ENCODE data around the gene NPAS3. TPM values are rescaled to one million over a fixed set of nuclear protein-coding genes. Genes with fewer than 3 reads are reported as not detected.
A peak's percentile ranks its signal among the peaks of the same experiment; 100 is the strongest.

The NPAS3 gene
- total RNA-seq, 1 donor from 2014 or later: 1.6 TPM

DNA sequence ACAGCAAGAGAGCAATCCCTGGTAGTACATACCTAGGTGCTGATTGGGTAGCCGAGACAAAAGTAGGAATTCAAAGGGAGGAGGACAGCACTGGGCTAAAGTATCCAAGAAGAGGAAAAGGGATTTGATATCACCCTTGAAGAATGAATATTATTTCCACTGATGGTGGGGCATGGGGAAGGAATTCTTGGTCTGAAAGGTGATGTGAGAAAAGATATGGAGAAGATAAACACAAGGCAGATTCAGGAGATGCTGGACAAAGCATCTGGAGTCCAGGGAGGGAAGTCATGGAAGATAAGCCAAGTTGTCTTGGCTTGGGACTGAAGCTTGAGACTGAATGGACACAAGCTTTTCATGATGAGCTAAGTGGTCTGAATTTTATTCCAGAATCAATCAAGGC is 818.2 kb downstream of the NPAS3 start:
- H3K27ac Mint-ChIP-seq (ENCODE audit: unreplicated experiment): no peak overlapping the region
- H3K9me3 Mint-ChIP-seq (ENCODE audit: unreplicated experiment): no peaks in the 10 kb centered on the region
- no peaks in the 10 kb centered on the region for H3K36me3 Mint-ChIP-seq (ENCODE audit: low read depth, unreplicated experiment)
- H3K27me3 Mint-ChIP-seq (ENCODE audit: unreplicated experiment): no peaks in the 10 kb centered on the region
- TF ChIP-seq, protein P1, sequence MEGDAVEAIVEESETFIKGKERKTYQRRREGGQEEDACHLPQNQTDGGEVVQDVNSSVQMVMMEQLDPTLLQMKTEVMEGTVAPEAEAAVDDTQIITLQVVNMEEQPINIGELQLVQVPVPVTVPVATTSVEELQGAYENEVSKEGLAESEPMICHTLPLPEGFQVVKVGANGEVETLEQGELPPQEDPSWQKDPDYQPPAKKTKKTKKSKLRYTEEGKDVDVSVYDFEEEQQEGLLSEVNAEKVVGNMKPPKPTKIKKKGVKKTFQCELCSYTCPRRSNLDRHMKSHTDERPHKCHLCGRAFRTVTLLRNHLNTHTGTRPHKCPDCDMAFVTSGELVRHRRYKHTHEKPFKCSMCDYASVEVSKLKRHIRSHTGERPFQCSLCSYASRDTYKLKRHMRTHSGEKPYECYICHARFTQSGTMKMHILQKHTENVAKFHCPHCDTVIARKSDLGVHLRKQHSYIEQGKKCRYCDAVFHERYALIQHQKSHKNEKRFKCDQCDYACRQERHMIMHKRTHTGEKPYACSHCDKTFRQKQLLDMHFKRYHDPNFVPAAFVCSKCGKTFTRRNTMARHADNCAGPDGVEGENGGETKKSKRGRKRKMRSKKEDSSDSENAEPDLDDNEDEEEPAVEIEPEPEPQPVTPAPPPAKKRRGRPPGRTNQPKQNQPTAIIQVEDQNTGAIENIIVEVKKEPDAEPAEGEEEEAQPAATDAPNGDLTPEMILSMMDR (IDR thresholded peaks at IDR 0.05; ENCODE audit: unreplicated experiment): no peak
- no peak for DNase-seq (ENCODE audit: low spot score)
- H3K4me3 Mint-ChIP-seq (ENCODE audit: unreplicated experiment): no peak overlapping the region
- no peaks in the 10 kb centered on the region for H3K4me1 Mint-ChIP-seq (ENCODE audit: unreplicated experiment)

DNA sequence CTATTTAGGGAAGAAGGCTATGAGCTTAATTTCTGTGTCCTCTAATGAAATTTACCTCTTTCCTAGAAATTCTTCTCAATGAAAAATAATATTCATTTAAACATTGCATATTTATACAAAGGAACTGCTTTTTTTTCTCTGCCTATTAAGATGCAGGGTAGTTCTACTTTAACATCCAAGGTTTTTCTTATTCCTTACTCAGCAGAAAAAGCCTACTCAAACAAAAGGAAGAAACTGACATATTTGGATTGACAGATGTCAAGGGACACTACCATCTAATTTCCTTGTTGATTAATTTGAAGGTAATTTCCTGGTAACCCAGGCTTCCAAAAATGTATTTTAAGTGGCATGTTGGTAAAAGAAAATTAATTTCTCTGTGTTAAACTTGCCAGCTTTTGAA is 819.9 kb downstream of the NPAS3 start:
- Mint-ChIP-seq H3K4me3 (ENCODE audit: unreplicated experiment) (no peak overlapping the region), H3K36me3 (ENCODE audit: low read depth, unreplicated experiment) (no peaks in the 10 kb centered on the region), H3K9me3 (ENCODE audit: unreplicated experiment) (no peaks in the 10 kb centered on the region), H3K27me3 (ENCODE audit: unreplicated experiment) (no peaks in the 10 kb centered on the region), H3K27ac (ENCODE audit: unreplicated experiment) (no peak overlapping the region), H3K4me1 (ENCODE audit: unreplicated experiment) (peaks cover 10% of the 10 kb centered on the region)
- no peak for DNase-seq (ENCODE audit: low spot score)
- TF ChIP-seq, protein P1 (IDR thresholded peaks at IDR 0.05; ENCODE audit: unreplicated experiment): no peak

DNA sequence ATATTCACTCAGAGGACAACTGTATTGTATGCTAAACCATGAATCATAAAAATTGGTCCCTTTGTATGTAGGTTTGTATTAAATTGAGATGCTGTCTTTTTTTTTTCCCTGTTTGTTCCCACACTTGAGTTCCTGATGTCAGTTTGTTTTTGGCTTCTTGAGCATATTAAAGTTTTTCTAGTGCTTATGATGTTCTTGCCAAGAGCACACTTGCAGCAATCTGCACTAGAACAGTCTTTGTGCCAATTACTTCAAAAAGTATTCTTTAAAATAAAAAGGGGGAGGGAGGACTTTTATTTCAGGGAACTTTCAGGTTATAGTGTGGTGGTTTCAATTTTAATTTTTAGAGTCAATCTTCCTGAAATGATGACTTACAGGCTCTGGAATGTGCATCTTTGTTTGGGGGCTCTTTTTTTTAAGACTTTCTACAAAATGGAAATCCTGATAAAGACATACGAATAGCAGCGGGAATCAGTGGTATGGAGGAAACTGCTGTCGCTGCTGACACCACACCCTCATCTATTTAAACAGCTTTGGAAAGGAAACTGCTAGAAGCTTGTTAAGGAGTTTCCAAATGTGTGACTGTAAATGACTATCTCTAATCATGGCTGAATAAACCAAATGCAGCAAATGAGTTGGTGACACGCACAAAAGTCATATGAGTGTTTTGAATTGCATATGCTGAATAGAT is 823.6 kb downstream of the NPAS3 start:
- Mint-ChIP-seq H3K9me3 (ENCODE audit: unreplicated experiment) (no peaks in the 10 kb centered on the region), H3K27me3 (ENCODE audit: unreplicated experiment) (no peaks in the 10 kb centered on the region), H3K36me3 (ENCODE audit: low read depth, unreplicated experiment) (no peaks in the 10 kb centered on the region), H3K4me3 (ENCODE audit: unreplicated experiment) (no peak overlapping the region), H3K27ac (ENCODE audit: unreplicated experiment) (no peak overlapping the region), H3K4me1 (ENCODE audit: unreplicated experiment) (peaks cover 42% of the 10 kb centered on the region)
- TF ChIP-seq, protein P1 (IDR thresholded peaks at IDR 0.05; ENCODE audit: unreplicated experiment): no peak
- DNase-seq (ENCODE audit: low spot score): no peak

DNA sequence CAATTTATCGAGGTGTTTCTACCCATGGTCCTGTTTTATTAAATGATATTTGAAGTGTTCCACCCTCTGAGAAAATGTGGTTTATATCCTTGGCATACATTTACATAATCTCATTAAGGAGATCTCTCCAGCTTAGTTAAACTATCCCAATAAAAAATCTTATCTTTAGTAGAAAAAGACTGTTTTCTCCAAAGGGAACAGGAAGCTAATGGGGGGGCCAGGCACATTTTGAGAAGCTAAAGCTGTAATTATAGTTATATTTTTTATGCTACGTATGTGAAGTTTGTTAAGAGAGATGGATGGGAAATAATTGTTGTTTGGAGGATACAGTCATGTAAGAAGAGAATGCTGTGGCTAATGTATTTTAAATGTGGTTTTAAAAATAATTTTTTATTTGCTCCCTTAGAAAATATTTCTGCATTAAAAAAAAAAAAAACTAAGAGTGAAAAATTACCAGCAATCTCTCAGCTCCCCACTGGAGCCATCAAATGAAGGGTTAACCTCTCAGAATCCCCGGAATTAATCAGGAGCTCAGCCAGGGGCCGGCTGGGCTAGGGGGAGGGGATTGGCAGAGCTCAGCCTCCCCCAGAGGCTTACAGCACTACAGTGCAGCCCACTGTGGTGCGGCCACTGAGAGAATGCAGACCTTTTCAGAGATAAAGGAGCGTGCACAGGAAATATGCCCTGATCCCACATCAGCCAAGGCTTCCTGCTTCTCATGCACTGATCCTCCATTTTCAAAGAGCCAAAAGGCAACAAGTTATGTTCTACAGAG is 826.4 kb downstream of the NPAS3 start:
- Mint-ChIP-seq H3K9me3 (ENCODE audit: unreplicated experiment) (no peaks in the 10 kb centered on the region), H3K36me3 (ENCODE audit: low read depth, unreplicated experiment) (no peaks in the 10 kb centered on the region), H3K4me1 (ENCODE audit: unreplicated experiment) (peaks cover 63% of the 10 kb centered on the region), H3K4me3 (ENCODE audit: unreplicated experiment) (no peak overlapping the region), H3K27ac (ENCODE audit: unreplicated experiment) (peak overlapping the region; percentile 45), H3K27me3 (ENCODE audit: unreplicated experiment) (peaks cover 2% of the 10 kb centered on the region)
- DNase-seq (ENCODE audit: low spot score): peak; percentile 62
- TF ChIP-seq, protein P1 (IDR thresholded peaks at IDR 0.05; ENCODE audit: unreplicated experiment): no peak
